ENCODE data around the gene GLT8D1.

DNA sequence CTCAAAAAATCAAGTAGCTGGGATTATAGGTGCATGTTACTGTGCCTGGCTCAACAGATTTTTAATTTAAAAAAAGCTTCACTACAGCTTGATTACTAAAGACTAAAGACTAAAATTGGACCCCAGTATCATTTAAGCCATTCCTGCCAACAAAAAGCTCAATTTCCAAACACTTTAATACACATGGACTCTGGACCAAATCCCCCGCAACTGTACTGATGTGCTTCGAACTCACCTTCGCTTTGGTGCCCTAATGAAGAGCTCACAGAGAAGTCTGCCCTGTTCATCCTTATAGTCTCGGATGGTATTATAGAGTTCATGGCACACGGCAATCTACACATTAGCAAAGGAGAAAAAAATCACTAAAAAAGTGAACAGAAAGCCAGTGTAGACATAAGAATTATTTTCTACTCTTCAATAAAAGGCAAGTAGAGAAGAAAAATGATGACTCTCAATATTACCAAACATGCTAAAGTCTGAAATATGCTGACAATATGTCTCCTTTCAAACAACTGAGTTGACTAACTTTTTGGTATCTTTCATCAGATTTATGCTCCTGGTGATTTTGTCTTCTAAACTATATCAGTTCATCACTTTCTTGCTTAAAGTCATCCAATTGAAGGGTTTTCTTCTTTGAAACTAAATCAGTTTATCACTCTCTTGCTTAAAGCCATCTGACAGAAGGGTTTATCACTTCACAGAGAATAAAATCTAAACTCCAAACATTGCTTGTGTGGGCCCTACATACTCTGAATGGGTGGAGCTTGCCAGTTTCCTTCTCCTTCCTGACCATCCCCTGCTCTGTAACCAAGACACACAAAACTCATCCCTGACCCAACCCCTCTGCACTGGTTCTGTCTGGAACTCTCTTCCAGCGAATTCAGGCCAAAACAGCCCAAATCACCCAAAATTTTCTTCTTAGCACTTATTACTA is 27.1 kb downstream of the GLT8D1 start:
- TF ChIP-seq, protein P1, sequence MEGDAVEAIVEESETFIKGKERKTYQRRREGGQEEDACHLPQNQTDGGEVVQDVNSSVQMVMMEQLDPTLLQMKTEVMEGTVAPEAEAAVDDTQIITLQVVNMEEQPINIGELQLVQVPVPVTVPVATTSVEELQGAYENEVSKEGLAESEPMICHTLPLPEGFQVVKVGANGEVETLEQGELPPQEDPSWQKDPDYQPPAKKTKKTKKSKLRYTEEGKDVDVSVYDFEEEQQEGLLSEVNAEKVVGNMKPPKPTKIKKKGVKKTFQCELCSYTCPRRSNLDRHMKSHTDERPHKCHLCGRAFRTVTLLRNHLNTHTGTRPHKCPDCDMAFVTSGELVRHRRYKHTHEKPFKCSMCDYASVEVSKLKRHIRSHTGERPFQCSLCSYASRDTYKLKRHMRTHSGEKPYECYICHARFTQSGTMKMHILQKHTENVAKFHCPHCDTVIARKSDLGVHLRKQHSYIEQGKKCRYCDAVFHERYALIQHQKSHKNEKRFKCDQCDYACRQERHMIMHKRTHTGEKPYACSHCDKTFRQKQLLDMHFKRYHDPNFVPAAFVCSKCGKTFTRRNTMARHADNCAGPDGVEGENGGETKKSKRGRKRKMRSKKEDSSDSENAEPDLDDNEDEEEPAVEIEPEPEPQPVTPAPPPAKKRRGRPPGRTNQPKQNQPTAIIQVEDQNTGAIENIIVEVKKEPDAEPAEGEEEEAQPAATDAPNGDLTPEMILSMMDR (IDR thresholded peaks at IDR 0.05), result no peak
- TF ChIP-seq POLR2A (IDR thresholded peaks at IDR 0.05) (no peak), POLR2AphosphoS5 (IDR thresholded peaks at IDR 0.05) (no peak)
